ENCODE results near the gene ASGR1.

Gene ASGR1

GRCh38 chr17:7179317-7180254 is at the start of gene ASGR1:
TSS of gene ASGR1 (minus strand) at chr17:7179370. CDS start at chr17:7178563, 807 bp downstream.
- no peak for DNase-seq

- no peak for DNase-seq
Observed at GRCh38 chr17:7228920-7229319, 49.8 kb upstream of the ASGR1 start.

GRCh38 chr17:7226721-7227710 is 47.8 kb upstream of the ASGR1 start:
- no peak for DNase-seq

GRCh38 chr17:7225711-7226331 is 46.7 kb upstream of the ASGR1 start:
- no peak for DNase-seq

GRCh38 chr17:7224661-7225111 is 45.5 kb upstream of the ASGR1 start:
- DNase-seq = no peak

GRCh38 chr17:7224110-7224509 is 44.9 kb upstream of the ASGR1 start:
- no peak for DNase-seq

GRCh38 chr17:7223375-7223774 is 44.2 kb upstream of the ASGR1 start:
- DNase-seq = no peak

- DNase-seq = peak in 1 of 2 experiments; percentile 22
Observed at GRCh38 chr17:7222972-7223292, 43.8 kb upstream of the ASGR1 start.

GRCh38 chr17:7222093-7222971 is 43.2 kb upstream of the ASGR1 start:
- no peak for DNase-seq

GRCh38 chr17:7221278-7222092 is 42.3 kb upstream of the ASGR1 start:
- no peak for DNase-seq

- DNase-seq = peak in 1 of 2 experiments; percentile 72
Observed at GRCh38 chr17:7220593-7221277, 41.6 kb upstream of the ASGR1 start.

- peak in 1 of 2 experiments; percentile 80 for DNase-seq
Observed at GRCh38 chr17:7219812-7220592, 40.8 kb upstream of the ASGR1 start, which contains the start of the genes ACADVL and DLG4. TSS of gene ACADVL (plus strand) at chr17:7219938. CDS start at chr17:7219985, 47 bp downstream. TSS of gene DLG4 (minus strand) at chr17:7219836.

GRCh38 chr17:7219229-7219811 is 40.1 kb upstream of the ASGR1 start:
- no peak for DNase-seq

GRCh38 chr17:7218758-7219157 is 39.6 kb upstream of the ASGR1 start:
- no peak for DNase-seq

GRCh38 chr17:7218166-7218565 is 39.0 kb upstream of the ASGR1 start:
- no peak for DNase-seq

- DNase-seq = peak in 1 of 2 experiments; percentile 61
Observed at GRCh38 chr17:7217113-7217987, 38.2 kb upstream of the ASGR1 start.

GRCh38 chr17:7216242-7217112 is 37.3 kb upstream of the ASGR1 start:
- no peak for DNase-seq
